GM13976 (cell line): Measurements from ENCODE around the gene RHBDL1.
A peak's percentile ranks its signal among the peaks of the same experiment; 100 is the strongest.

Source experiments
- DNase-seq: peaks from one replicate; pipeline ENCODE4 v3.0.0; 2012; ENCODE audit warnings: low spot score
- in situ Hi-C: fragments of 300-500 bp; cut with MboI; formaldehyde crosslinking; loops from one replicate; pipeline ENCODE4 v1.12.0; 2022; ENCODE audit warnings: low sequenced_read_pairs, mixed read lengths, inconsistent platforms; ENCODE audit not compliant: unreplicated experiment
- TF ChIP-seq, protein P1 (sequence below): IDR thresholded peaks from 2 replicates; pipeline ENCODE4 v1.5.1; 2012; ENCODE audit warnings: borderline replicate concordance, mild to moderate bottlenecking; ENCODE audit not compliant: insufficient read depth; ENCODE audit errors: extremely low read depth, missing control alignments, control extremely low read depth

The RHBDL1 gene

DNA sequence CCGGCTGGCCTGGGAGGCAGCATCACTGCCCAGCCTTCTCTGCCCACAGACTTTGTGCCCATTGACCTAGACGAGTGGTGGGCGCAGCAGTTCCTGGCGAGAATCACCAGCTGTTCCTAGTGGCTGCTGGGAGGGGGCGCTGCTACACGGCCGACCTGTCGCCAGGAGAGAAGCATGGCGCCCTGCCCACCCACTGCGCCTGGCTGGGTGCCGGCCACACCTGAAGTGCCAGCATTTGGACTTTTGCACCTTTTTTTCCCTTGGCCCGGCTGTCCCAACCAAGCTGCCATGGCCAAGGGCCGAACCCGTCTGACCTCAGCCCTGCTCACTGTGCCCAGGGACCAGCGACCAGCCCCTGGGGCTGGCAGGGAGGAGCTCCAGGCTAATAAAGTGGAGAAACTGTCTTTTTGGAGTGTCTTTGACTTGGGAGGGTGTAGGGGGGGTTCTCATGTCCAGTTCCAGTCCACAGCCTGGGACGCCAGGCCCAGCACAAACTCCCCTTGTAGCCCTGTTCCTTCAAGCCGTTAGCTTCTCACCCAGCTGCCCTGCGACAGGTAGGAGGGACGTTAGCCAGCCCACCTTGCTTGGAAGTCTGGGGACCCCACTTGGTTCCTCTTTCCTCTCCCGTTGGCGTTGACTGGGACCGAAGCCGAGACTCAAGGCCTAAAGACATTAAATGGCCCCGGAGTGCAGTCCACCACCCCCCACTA is 27.2 kb upstream of the RHBDL1 start:
- TF ChIP-seq, protein P1, sequence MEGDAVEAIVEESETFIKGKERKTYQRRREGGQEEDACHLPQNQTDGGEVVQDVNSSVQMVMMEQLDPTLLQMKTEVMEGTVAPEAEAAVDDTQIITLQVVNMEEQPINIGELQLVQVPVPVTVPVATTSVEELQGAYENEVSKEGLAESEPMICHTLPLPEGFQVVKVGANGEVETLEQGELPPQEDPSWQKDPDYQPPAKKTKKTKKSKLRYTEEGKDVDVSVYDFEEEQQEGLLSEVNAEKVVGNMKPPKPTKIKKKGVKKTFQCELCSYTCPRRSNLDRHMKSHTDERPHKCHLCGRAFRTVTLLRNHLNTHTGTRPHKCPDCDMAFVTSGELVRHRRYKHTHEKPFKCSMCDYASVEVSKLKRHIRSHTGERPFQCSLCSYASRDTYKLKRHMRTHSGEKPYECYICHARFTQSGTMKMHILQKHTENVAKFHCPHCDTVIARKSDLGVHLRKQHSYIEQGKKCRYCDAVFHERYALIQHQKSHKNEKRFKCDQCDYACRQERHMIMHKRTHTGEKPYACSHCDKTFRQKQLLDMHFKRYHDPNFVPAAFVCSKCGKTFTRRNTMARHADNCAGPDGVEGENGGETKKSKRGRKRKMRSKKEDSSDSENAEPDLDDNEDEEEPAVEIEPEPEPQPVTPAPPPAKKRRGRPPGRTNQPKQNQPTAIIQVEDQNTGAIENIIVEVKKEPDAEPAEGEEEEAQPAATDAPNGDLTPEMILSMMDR, result peak; percentile 83
- in situ Hi-C loops, result no loop called here

DNA sequence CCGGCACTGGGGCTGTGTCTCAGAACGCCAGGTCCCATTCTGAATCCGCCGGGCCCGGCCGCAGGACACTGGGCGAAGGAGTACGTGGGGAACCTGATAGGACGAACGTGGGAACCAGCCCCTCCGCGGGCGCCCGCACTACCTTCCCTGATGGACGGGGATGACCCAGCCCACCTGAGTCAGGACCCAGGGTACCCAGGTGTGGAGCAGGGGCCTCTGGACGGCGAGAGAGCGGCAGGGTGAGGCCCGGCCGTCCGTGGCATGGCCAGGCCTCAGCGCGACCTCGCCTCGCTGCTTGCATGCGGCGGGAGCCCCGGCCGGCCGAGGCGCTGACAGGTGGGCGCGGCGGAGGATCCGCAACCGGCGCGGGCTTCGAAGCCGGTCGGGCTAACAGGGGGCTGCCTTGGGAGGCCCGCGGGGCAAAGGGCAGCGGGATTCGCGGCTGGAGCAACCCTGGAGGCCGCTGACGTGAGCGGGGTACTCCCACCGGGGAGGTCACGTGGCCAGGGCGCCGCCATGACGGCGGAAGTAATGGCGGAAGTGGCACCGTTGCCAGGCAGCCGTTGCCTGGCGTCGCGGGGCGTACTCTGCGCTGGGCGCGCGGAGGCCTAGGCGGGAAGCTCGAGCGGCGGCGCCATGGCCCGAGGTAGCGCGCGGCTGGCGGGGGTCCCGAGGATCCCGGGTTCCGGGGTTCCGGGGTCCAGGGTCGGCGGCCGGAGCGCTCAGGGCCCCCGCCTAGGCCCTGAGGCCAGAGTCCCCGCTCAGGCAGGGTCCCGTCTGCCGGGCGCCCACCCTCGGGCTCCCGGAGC is 26.5 kb upstream of the RHBDL1 start, which contains the start of gene WDR90:
Gene WDR90 (plus strand): TSS at position 585 of the 809 bp plus-strand sequence. CDS start 52 bp downstream, at position 637.
- DNase-seq, result peak; percentile 99
- in situ Hi-C loops, result no loop called here
- TF ChIP-seq, protein P1, result no peak

More for the DNA sequence above, 27.2 kb upstream of the RHBDL1 start:
- DNase-seq, result peak; percentile 81

DNA sequence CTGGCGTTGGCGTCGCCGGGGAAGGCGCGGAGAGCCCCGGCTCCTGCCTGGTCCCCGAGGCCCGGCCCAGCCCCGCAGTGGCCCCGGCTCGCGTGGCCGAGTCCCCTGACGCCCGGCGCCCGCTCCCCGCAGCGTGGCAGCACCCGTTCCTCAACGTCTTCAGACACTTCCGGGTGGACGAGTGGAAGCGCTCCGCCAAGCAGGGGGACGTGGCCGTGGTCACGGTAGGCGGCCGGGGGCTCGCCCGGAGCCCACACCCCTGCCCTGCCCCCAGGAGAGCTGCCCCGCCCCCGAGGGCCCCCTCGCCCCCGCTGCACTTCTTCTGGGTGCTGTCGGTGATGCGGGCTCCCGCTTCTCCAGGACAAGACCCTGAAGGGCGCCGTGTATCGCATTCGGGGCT is 25.8 kb upstream of the RHBDL1 start:
- TF ChIP-seq, protein P1, result no peak
- in situ Hi-C loops, result no loop called here
- peak; percentile 45 for DNase-seq

DNA sequence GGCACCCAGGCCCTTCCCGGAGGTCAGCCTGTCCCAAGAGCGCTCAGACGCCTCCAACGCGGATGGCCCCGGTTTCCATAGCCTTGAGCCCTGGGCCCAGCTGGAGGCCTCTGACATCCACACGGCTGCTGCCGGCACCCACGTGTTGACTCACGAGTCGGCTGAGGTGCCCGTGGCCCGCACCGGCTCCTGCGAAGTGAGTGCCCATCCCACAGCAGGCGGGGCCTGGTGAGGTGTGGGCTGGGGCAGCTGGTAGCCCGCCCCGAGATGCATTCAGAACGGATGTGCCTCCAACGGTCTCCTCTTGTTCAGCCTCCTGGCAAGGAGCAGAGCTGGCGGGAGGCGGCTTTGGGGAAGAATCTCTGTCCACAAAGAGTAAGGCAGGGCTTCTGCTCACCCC is 23.6 kb upstream of the RHBDL1 start:
- in situ Hi-C loops, result no loop called here
- no peak for DNase-seq

DNA sequence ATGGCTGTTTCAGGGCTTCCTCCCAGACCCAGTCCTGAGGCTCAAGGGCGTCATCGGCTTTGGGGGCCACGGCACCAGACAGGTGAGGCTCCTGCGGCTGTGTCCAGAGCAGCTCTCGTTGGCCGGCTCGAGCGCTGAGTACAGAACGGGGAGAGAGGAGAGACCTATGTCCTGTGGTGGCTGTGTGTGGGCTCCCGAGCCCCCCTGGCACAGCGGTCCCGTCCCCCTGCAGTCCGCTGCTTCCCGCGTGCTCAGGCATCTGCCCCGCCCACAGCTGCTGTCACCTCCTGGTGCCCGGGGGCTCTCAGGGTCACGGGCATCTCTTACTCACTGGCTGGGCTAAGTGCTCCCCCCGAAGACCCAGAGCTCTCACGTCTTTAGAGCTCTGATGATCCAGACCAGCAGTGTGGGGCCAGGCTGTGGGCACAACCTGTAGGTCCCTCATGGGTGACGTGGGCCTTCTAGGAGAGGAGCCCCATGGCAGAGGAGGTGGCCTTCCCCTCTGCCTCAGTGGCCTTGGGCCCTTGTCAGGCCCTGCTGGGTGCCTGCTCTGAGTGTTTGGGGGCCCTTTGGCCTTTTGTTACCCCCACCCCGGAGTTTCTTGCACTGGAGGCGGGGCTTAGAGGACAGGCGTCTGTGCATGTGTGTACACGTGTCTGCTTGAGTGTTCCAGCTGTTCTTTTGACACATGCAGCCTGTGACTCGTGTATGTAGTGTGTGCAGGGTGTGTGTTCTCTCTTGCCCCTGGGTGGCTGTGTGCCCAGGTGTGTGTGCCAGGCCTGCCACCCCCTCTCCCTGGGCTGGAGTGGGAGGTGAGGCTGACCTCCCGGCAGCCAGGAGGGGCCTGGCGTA is 22.8 kb upstream of the RHBDL1 start:
- in situ Hi-C loops, result no loop called here
- no peak for DNase-seq
- TF ChIP-seq, protein P1, result no peak

More for the DNA sequence above, 23.6 kb upstream of the RHBDL1 start:
- TF ChIP-seq, protein P1, result no peak

DNA sequence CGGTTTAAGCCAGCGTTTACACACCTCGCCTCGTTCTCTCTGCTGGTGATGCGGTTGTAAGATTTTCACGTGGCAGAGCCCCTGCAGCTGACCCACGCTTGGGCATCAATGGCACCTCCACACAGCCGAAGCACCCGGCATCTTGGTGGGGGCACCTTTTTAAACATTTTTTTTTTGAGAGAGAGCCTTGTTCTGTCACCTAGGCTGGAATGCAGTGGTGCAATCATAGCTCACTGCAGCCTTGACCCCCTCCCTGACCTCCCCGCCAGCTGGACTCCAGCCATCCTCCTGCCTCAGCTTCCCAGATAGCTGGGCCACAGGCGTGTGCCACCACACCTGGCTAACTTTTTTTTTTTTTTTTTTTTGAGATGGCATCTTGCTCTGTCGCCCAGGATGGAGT is 21.4 kb upstream of the RHBDL1 start:
- TF ChIP-seq, protein P1, result no peak
- DNase-seq, result no peak
- in situ Hi-C loops, result no loop called here
